K562 (cell line): Measurements from ENCODE around the gene UCKL1. TPM values are rescaled to one million over a fixed set of nuclear protein-coding genes. Genes with fewer than 3 reads are reported as not detected.

Experiments
- CBX3 ChIP-seq, 2 experiments: IDR thresholded peaks; 1 replicate in 1 of 2; 2 replicates in 1 of 2; pipeline ENCODE4 v1.6.1; 2012; ENCODE audit warnings: inconsistent platforms in 2 of 2, low read length in 2 of 2, borderline replicate concordance in 1 of 2, control low read depth in 1 of 2
- CBX5 ChIP-seq: IDR thresholded peaks from 2 replicates; pipeline ENCODE4 v1.6.1; 2014; ENCODE audit warnings: low read depth, borderline replicate concordance
- CTCFL ChIP-seq: IDR thresholded peaks from 2 replicates; pipeline ENCODE4 v1.6.1; 2011; ENCODE audit warnings: borderline replicate concordance, low read depth, mild to moderate bottlenecking, moderate library complexity, low read length; ENCODE audit not compliant: insufficient read depth, poor library complexity, severe bottlenecking
- ELK3 ChIP-seq: fragments of 450-650 bp; formaldehyde crosslinking; IDR thresholded peaks from 2 replicates; pipeline ENCODE4 v1.4.0; 2020; ENCODE audit warnings: mild to moderate bottlenecking
- ERF ChIP-seq: fragments of 450-650 bp; formaldehyde crosslinking; IDR thresholded peaks from 2 replicates; pipeline ENCODE4 v1.4.0; 2020; ENCODE audit warnings: mild to moderate bottlenecking, mixed read lengths
- GTF3C2 ChIP-seq: IDR thresholded peaks from 3 replicates; pipeline ENCODE4 v1.6.1; 2011; ENCODE audit warnings: borderline replicate concordance, mild to moderate bottlenecking, moderate library complexity; ENCODE audit not compliant: insufficient read length; ENCODE audit errors: extremely low read depth
- PHTF2 ChIP-seq: fragments of 250-450 bp; sonication (Bioruptor Pico); IDR thresholded peaks from 2 replicates; pipeline ENCODE4 v1.5.0; 2021; ENCODE audit warnings: mild to moderate bottlenecking
- RAD21 ChIP-seq, 2 experiments: fragments of 250-450 bp in 1 of 2; fragments of 450-650 bp in 1 of 2; sonication (Bioruptor Pico) in 1 of 2; formaldehyde crosslinking in 1 of 2; IDR thresholded peaks in 1 of 2; conservative IDR thresholded peaks in 1 of 2; 2 replicates each; pipeline versions ENCODE4 v1.4.0 to v1.8.0; 2020 to 2022; ENCODE audit warnings: mild to moderate bottlenecking in 2 of 2, moderate library complexity in 1 of 2
- RNF219 ChIP-seq: fragments of 250-450 bp; sonication (Bioruptor Pico); IDR thresholded peaks from 2 replicates; pipeline ENCODE4 v1.5.0; 2022; ENCODE audit warnings: mild to moderate bottlenecking
- RUNX1 ChIP-seq: sonication (generic); IDR thresholded peaks from 2 replicates; pipeline ENCODE4 v1.6.1; 2016; ENCODE audit warnings: antibody characterized with exemption, low read depth
- SMARCB1 ChIP-seq: IDR thresholded peaks from 2 replicates; pipeline ENCODE4 v1.6.1; 2011; ENCODE audit warnings: improper control_type of control experiment, low read depth; ENCODE audit not compliant: insufficient read length
- USF1 ChIP-seq: sonication (generic); formaldehyde crosslinking; IDR thresholded peaks from 2 replicates; pipeline ENCODE4 v1.9.0; 2022; ENCODE audit warnings: mild to moderate bottlenecking, missing genetic modification reagents
- ZNF133 ChIP-seq: fragments of 250-450 bp; sonication (Bioruptor Pico); IDR thresholded peaks from 2 replicates; pipeline ENCODE4 v1.4.0; 2020; ENCODE audit warnings: mild to moderate bottlenecking
- ZNF23 ChIP-seq: fragments of 250-450 bp; sonication (Bioruptor Pico); IDR thresholded peaks from 2 replicates; pipeline ENCODE4 v1.4.0; 2020; ENCODE audit warnings: mild to moderate bottlenecking
- ZNF57 ChIP-seq: fragments of 450-650 bp; formaldehyde crosslinking; IDR thresholded peaks from 2 replicates; pipeline ENCODE4 v1.4.0; 2020; ENCODE audit warnings: mild to moderate bottlenecking, moderate library complexity
- polyA plus RNA-seq, 8 experiments: library from polyadenylated mRNA; depleted of rRNA in 4 of 8; stranded (reverse) in 5 of 8; unstranded in 3 of 8; fragments of >200 nt; fragmentation: Nextera tagmentation in 2 of 8; fragmentation: Illumina TruSeq in 1 of 8; extraction: Ambion mirVana in 2 of 8; extraction: Trizol in 1 of 8; gene quantifications; 2 replicates each; pipeline versions ENCODE4 v1.2.1 to v1.2.3, GENCODE V29; 2011 to 2014; ENCODE audit warnings: inconsistent platforms in 1 of 8, missing spikeins in 1 of 8
- total RNA-seq, 7 experiments: library from RNA; depleted of rRNA in 6 of 7; stranded (reverse); fragments of >200 nt in 6 of 7; fragmentation: Illumina TruSeq in 2 of 7; extraction: Trizol in 2 of 7; gene quantifications; 2 replicates each; pipeline versions ENCODE4 v1.2.1 to v1.2.3, GENCODE V29; 2011 to 2021; ENCODE audit warnings: low replicate concordance in 1 of 7

UCKL1 gene
- total and polyA plus RNA-seq, 9 of the 15 experiments (the other 6 are each of a cell fraction or from before 2014, with no cell fraction given), result 3.1 to 52.8 (median 24.2) TPM

GRCh38 chr20:63955827-63956663 lies at the start of gene UCKL1 (continued):
- peak; percentile 91 for TF ChIP-seq USF1
- TF ChIP-seq ZNF23 (CRISPR knock-in tag), result no peak
- TF ChIP-seq CBX3 (IDR thresholded peaks at IDR 0.05; ENCODE audit: borderline replicate concordance in 1 of 2, low read length in 2 of 2), result no peak
- TF ChIP-seq ZNF57 (CRISPR knock-in tag), result no peak
- TF ChIP-seq ELK3 (CRISPR knock-in tag), result no peak
- no peak for TF ChIP-seq PHTF2 (CRISPR knock-in tag)
- TF ChIP-seq CBX5, result no peak
- no peak for TF ChIP-seq RNF219 (CRISPR knock-in tag)
- TF ChIP-seq SMARCB1, result no peak
- TF ChIP-seq ZNF133 (CRISPR knock-in tag), result no peak
- TF ChIP-seq ERF (CRISPR knock-in tag), result 0 out of 2 replicates have a peak, but pooled peaks have one; percentile 12
- no peak for TF ChIP-seq RUNX1
- no peak for TF ChIP-seq CTCFL
- TF ChIP-seq GTF3C2, result no peak
- TF ChIP-seq RAD21 (CRISPR knock-in tag; conservative IDR thresholded peaks at IDR 0.05 in 1 of 2, IDR thresholded peaks at IDR 0.05 in 1 of 2), result no peak
